Smooth muscle cell (in vitro differentiated cells): ENCODE measurements around the gene MRAP. TPM values are rescaled to one million over a fixed set of nuclear protein-coding genes. Genes with fewer than 3 reads are reported as not detected.

ENCODE experiments used
- DNase-seq: peaks from one replicate; lab custom pipeline; 2025; ENCODE audit not compliant: unreplicated experiment; lab: John Stamatoyannopoulos, UW
- H2AFZ ChIP-seq: fragments of 200-600 bp; sonication (generic); 2 replicates; pipeline ENCODE4 v1.6.0; 2016; ENCODE audit warnings: antibody characterized with exemption, low read depth, mild to moderate bottlenecking
- H3F3A ChIP-seq: fragments of 200-600 bp; sonication (generic); 2 replicates; pipeline ENCODE4 v1.6.0; 2017; ENCODE audit warnings: antibody characterized with exemption, low read depth
- H3K27ac ChIP-seq: fragments of 200-600 bp; sonication (generic); 2 replicates; pipeline ENCODE4 v1.5.1; 2016; ENCODE audit warnings: low read depth, mild to moderate bottlenecking
- H3K27me3 ChIP-seq: fragments of 200-600 bp; sonication (generic); 2 replicates; pipeline ENCODE4 v1.6.1; 2016; ENCODE audit warnings: low read depth, mild to moderate bottlenecking
- H3K36me3 ChIP-seq: fragments of 200-600 bp; sonication (generic); 2 replicates; pipeline ENCODE4 v1.5.1; 2016; ENCODE audit warnings: low read depth
- H3K4me1 ChIP-seq: fragments of 200-600 bp; sonication (generic); 2 replicates; pipeline ENCODE4 v1.5.1; 2016; ENCODE audit warnings: low read depth
- H3K4me2 ChIP-seq: fragments of 200-600 bp; sonication (generic); 2 replicates; pipeline ENCODE4 v1.6.0; 2016; ENCODE audit warnings: mild to moderate bottlenecking
- H3K4me3 ChIP-seq: fragments of 200-600 bp; sonication (generic); 2 replicates; pipeline ENCODE4 v1.5.1; 2016; ENCODE audit warnings: mild to moderate bottlenecking
- H3K79me2 ChIP-seq: fragments of 200-600 bp; sonication (generic); 2 replicates; pipeline ENCODE4 v1.6.0; 2016; ENCODE audit warnings: low read depth, mild to moderate bottlenecking
- H3K9ac ChIP-seq: fragments of 200-600 bp; sonication (generic); 2 replicates; pipeline ENCODE4 v1.6.0; 2016; ENCODE audit warnings: low read depth
- H3K9me3 ChIP-seq: fragments of 200-600 bp; sonication (generic); replicated peaks from 2 replicates; pipeline ENCODE4 v1.5.1; 2016; ENCODE audit warnings: low read depth
- H4K20me1 ChIP-seq: fragments of 200-600 bp; sonication (generic); 2 replicates; pipeline ENCODE4 v1.6.0; 2016; ENCODE audit warnings: low read depth
- WGBS: methylation state at CpG from one replicate; pipeline ENCODE4 v1.1.7; 2016; ENCODE audit warnings: low lambda C conversion rate; 5-methylcytosine and 5-hydroxymethylcytosine counted together
- polyA plus RNA-seq: library from polyadenylated mRNA; unstranded; fragments of >200 nt; fragmentation: Nextera tagmentation; extraction: Ambion mirVana; gene quantifications from 2 replicates; pipeline ENCODE4 v1.2.1, GENCODE V29; 2016
- total RNA-seq: library from RNA; depleted of rRNA; stranded (reverse); fragments of >200 nt; gene quantifications from 2 replicates; pipeline ENCODE4 v1.2.3, GENCODE V29; 2014
- TF ChIP-seq, protein P1 (sequence below): fragments of 200-600 bp; sonication (generic); IDR thresholded peaks from 2 replicates; pipeline ENCODE4 v1.5.1; 2017; ENCODE audit warnings: borderline replicate concordance, mild to moderate bottlenecking, antibody characterized with exemption; ENCODE audit not compliant: insufficient read depth, poor library complexity, severe bottlenecking

MRAP gene
- total and polyA plus RNA-seq, 2 experiments from 2014 or later = not detected

DNA sequence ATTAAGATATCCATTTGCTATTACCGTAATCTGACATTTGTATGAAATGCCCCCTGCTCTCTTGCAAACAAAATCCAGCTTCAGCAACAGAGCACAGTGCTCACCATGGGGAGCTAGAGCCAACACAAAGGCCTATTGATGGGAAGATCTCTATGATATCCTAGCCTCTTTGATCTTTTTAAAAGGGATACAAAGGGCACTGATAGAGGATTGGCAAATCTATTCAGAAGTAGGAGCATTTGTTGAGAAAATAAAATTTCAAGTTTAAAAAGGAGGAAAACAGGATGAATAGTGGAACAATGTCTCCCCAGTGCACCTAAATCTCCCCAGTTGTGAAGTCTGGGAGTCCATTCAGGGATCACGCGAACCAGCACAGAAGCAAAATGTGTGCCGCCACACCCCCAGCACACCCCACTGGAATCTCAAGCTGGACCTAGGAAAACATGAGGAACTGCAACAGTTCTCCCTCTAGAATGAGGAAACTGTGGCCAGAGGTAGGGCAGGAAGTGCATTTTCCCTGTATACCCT is 32.2 kb downstream of the MRAP start:
- no peaks in the 10 kb centered on the region for H3K9me3 ChIP-seq
- no peaks in the 10 kb centered on the region for H3K27me3 ChIP-seq
- TF ChIP-seq, protein P1, sequence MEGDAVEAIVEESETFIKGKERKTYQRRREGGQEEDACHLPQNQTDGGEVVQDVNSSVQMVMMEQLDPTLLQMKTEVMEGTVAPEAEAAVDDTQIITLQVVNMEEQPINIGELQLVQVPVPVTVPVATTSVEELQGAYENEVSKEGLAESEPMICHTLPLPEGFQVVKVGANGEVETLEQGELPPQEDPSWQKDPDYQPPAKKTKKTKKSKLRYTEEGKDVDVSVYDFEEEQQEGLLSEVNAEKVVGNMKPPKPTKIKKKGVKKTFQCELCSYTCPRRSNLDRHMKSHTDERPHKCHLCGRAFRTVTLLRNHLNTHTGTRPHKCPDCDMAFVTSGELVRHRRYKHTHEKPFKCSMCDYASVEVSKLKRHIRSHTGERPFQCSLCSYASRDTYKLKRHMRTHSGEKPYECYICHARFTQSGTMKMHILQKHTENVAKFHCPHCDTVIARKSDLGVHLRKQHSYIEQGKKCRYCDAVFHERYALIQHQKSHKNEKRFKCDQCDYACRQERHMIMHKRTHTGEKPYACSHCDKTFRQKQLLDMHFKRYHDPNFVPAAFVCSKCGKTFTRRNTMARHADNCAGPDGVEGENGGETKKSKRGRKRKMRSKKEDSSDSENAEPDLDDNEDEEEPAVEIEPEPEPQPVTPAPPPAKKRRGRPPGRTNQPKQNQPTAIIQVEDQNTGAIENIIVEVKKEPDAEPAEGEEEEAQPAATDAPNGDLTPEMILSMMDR = no peak
- peaks cover 6% of the 10 kb centered on the region for H3F3A ChIP-seq
- no peak overlapping the region for H2AFZ ChIP-seq
- H3K36me3 ChIP-seq = peaks cover 7% of the 10 kb centered on the region
- peaks cover 11% of the 10 kb centered on the region for H3K4me1 ChIP-seq
- H3K9ac ChIP-seq = no peak overlapping the region
- H3K4me2 ChIP-seq = no peak overlapping the region
- no peak for DNase-seq
- H3K4me3 ChIP-seq = no peak overlapping the region
- 93% methylated on average over 4 of the region's 4 CpGs for WGBS
- H4K20me1 ChIP-seq = no peaks in the 10 kb centered on the region
- H3K27ac ChIP-seq = no peak overlapping the region
- no peaks in the 10 kb centered on the region for H3K79me2 ChIP-seq

DNA sequence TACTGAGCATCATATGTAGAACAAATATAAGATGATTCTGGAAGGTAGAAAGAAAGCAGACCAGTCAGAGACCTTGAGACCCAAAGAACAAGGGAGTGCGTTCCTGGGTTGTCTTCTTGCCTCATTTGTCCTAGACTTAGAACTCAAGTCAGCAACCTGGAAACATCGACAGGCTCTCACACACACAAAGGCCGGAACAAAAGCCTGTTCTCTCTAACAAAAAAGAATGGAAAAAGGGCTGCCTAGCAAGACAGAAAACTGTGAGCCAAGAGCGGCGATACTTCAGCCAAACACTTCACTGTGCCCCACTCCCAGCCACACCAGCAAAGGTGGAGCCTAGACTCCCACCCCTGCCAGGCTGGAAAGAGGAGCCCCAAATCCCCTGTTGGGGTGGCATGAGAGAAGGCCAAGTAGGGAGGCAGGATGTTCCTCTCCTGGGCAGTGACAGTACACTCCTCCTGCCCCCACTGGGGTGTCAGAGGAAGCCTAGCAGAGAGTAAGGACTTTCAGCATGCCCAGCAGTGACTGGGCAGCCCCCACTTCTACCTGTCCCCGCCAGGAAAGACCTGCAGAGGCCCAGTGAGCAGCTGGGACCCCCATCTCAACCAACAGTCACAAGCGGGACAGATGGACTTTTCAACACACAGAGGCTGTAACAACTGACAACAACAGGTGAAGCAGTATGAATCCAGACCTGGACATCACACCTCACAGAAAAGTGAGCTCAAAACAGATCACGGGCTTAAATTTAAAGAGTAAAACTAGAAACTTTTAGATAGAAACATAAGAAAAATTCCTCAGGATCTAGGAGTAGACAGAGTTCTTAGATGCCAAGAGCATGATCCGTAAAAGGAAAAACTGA is 33.0 kb downstream of the MRAP start:
- Histone ChIP-seq H3K9ac (no peak overlapping the region), H3K79me2 (no peaks in the 10 kb centered on the region), H3K9me3 (no peaks in the 10 kb centered on the region), H3F3A (peaks cover 6% of the 10 kb centered on the region), H3K27ac (no peak overlapping the region), H3K36me3 (peaks cover 7% of the 10 kb centered on the region), H3K4me2 (no peak overlapping the region), H3K27me3 (no peaks in the 10 kb centered on the region), H4K20me1 (no peaks in the 10 kb centered on the region), H2AFZ (no peak overlapping the region), H3K4me3 (no peak overlapping the region), H3K4me1 (peaks cover 11% of the 10 kb centered on the region)
- 94% methylated on average over 9 of the region's 9 CpGs for WGBS
- TF ChIP-seq, protein P1 = no peak
- no peak for DNase-seq

DNA sequence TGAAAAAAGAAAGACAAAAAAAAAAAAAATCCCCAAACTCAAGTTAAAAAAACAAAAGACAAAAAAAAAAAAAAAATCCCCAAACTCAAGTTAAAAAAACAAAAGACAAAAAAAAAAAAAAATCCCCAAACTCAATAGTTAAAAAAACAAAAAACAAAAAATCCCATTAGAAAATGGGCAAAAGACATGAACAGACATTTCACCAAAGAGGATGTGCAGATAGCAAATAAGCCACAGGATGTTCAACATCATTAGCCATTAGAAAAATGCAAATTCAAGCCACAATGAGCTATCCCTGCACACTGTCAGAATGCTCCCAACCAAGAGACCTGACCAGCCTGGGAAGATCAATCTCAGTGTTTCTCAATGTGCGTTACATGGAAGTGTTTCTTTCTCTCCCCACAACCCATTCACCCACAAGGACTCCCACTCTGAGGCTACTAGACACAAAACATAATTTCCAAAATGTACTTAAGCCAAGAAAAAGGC is 33.9 kb downstream of the MRAP start:
- H3F3A ChIP-seq = peaks cover 6% of the 10 kb centered on the region
- TF ChIP-seq, protein P1 = no peak
- no peaks in the 10 kb centered on the region for H3K79me2 ChIP-seq
- H3K4me2 ChIP-seq = no peak overlapping the region
- no peaks in the 10 kb centered on the region for H3K9me3 ChIP-seq
- no peak for DNase-seq
- no peaks in the 10 kb centered on the region for H3K27me3 ChIP-seq
- H3K27ac ChIP-seq = no peak overlapping the region
- no peak overlapping the region for H2AFZ ChIP-seq
- no peaks in the 10 kb centered on the region for H4K20me1 ChIP-seq
- peaks cover 11% of the 10 kb centered on the region for H3K4me1 ChIP-seq
- 89% methylated on average over 1 of the region's 1 CpG for WGBS
- H3K36me3 ChIP-seq = peaks cover 7% of the 10 kb centered on the region
- H3K9ac ChIP-seq = no peak overlapping the region
- no peak overlapping the region for H3K4me3 ChIP-seq
